Measurements from ENCODE around the gene STYX.
A peak's percentile ranks its signal among the peaks of the same experiment; 100 is the strongest.

DNA sequence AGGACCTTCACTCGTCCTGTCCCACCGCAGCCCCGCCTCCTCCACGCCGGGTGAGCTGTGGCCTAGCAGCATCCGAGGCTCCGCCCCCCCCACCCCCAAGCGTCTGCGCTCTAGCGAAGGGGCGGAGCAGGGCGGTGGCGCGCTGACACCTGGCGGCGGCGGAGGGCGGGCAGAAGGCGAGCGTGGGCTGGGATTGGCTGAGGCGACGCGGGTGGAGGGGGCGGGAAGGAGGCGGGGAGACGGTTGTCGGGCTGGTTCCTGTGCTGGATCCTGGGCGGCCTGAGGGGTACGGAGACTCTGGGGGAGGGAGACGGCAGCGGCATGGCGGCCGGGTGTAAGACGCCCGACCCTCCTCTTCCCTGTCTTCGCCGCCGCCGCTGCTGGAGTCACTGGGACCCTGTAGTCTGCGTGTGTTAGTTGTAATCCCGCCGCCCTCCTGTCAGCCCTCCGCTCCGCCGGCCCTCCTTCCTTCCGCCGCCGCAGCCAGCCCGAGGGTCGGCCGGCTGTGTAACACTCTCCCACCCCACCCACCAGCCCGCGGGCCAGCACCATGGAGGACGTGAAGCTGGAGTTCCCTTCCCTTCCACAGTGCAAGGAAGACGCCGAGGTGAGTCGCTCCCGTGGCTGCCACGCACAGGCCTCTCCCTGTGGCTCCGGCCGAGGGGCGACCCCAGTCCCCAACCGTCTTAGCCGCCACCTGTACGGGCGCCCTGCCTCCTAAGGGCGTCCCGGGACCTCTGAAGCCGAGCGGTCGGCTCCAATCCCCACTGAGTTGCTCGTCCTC, at the start of gene STYX:
- TF ChIP-seq POLR2A (IDR thresholded peaks at IDR 0.05; ENCODE audit: low read depth, low read length) (peak; percentile 93), POLR2AphosphoS5 (IDR thresholded peaks at IDR 0.05; ENCODE audit: low read depth, low read length) (peak; percentile 87), PAX5 (IDR thresholded peaks at IDR 0.05; ENCODE audit: insufficient read depth, low read length, severe bottlenecking) (peak; percentile 10), SPI1 (IDR thresholded peaks at IDR 0.05; ENCODE audit: low read depth, low read length) (no peak)
